Upper lobe of left lung (tissue), 4 donors: ENCODE results near the gene CDK5RAP2.

Experiments
- CTCF ChIP-seq, 6 experiments: fragments of 450-650 bp in 4 of 6; fragments of 200-600 bp in 2 of 6; sonication (generic) in 2 of 6; IDR thresholded peaks; one replicate each; pipeline ENCODE4 v1.5.1; 2016 to 2019; ENCODE audit warnings: antibody characterized with exemption in 6 of 6
- POLR2A ChIP-seq, 4 donors: fragments of 450-650 bp; IDR thresholded peaks; one replicate each; pipeline ENCODE4 v1.5.1; 2016 to 2017; ENCODE audit warnings: antibody characterized with exemption in 4 of 4, mild to moderate bottlenecking in 2 of 4

DNA sequence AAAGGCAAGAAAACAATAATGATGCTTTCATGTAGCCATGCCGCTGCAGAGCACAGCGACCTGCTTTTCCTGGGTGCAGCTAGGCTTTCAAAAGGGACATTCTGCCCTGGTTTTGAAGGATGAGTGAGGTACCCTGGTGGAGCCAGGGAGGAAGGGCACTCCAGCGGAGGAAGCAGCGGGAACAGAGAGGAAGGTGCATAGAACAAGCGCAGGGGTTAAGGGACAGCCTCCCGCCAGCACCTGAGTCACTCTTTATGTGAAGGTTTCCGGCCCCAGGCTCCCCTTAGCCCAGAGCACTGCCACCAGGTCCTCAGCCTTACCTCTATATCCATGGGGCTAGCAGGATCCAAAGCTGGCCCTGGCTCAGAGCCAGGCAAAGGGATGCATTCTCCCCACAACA lies 221.1 kb downstream of the CDK5RAP2 start:
- no peak for TF ChIP-seq POLR2A (IDR thresholded peaks at IDR 0.05)
- no peak for TF ChIP-seq CTCF (IDR thresholded peaks at IDR 0.05)
